GM21786 (cell line): ENCODE results near the gene MRPS25.

ENCODE experiments used
- ATAC-seq: cut with Tn5 transposase; IDR thresholded peaks from one replicate; pipeline ENCODE4 v1.9.1; 2021; ENCODE audit not compliant: unreplicated experiment

Gene MRPS25

GRCh38 chr3:15083252-15083651, 18.1 kb upstream of the MRPS25 start:
- ATAC-seq: no peak

- ATAC-seq: no peak
Measured at GRCh38 chr3:15081960-15082664, 17.0 kb upstream of the MRPS25 start.

GRCh38 chr3:15079091-15079490, 14.0 kb upstream of the MRPS25 start:
- no peak for ATAC-seq

- ATAC-seq: no peak
Measured at GRCh38 chr3:15074500-15074899, 9.4 kb upstream of the MRPS25 start.

- no peak for ATAC-seq
Measured at GRCh38 chr3:15071699-15072098, 6.6 kb upstream of the MRPS25 start.

GRCh38 chr3:15069441-15069840, 4.3 kb upstream of the MRPS25 start:
- ATAC-seq: no peak

- no peak for ATAC-seq
Measured at GRCh38 chr3:15066467-15066866, 1.4 kb upstream of the MRPS25 start.

GRCh38 chr3:15065550-15066007, 464 bp upstream of the MRPS25 start:
- ATAC-seq: no peak

GRCh38 chr3:15064299-15064834, 748 bp downstream of the MRPS25 start:
- no peak for ATAC-seq

- no peak for ATAC-seq
Measured at GRCh38 chr3:15063656-15064286, 1.3 kb downstream of the MRPS25 start.

GRCh38 chr3:15063238-15063637, 1.9 kb downstream of the MRPS25 start:
- ATAC-seq: no peak

- ATAC-seq: no peak
Measured at GRCh38 chr3:15060029-15060428, 5.1 kb downstream of the MRPS25 start.

- ATAC-seq: no peak
Measured at GRCh38 chr3:15056676-15057404, 8.3 kb downstream of the MRPS25 start.

- peak; percentile 45 for ATAC-seq
Measured at GRCh38 chr3:15055019-15055557, 10.0 kb downstream of the MRPS25 start.

- ATAC-seq: no peak
Measured at GRCh38 chr3:15053541-15053940, 11.6 kb downstream of the MRPS25 start.

- no peak for ATAC-seq
Measured at GRCh38 chr3:15052335-15053242, 12.5 kb downstream of the MRPS25 start.

GRCh38 chr3:15051531-15051930, 13.6 kb downstream of the MRPS25 start:
- peak; percentile 51 for ATAC-seq

GRCh38 chr3:15050405-15051092, 14.6 kb downstream of the MRPS25 start:
- ATAC-seq: peak; percentile 84

- ATAC-seq: no peak
Measured at GRCh38 chr3:15049584-15049983, 15.5 kb downstream of the MRPS25 start.

- no peak for ATAC-seq
Measured at GRCh38 chr3:15045667-15046066, 19.4 kb downstream of the MRPS25 start.
